OCI-LY3 (cell line): ENCODE measurements around the gene ZNF79.

Experiments
- H2AFZ ChIP-seq: fragments of 200-600, 300-600 bp; shearing (Covaris generic); 2 replicates; pipeline ENCODE4 v1.6.0; 2014; ENCODE audit warnings: antibody characterized with exemption, low read depth, low read length
- H3K27ac ChIP-seq: fragments of 200-600, 300-600 bp; sonication (generic); 2 replicates; pipeline ENCODE4 v1.5.1; 2014; ENCODE audit warnings: mild to moderate bottlenecking, low read length, moderate library complexity, mixed read lengths
- H3K27me3 ChIP-seq: fragments of 200-600, 300-600 bp; sonication (generic); 2 replicates; pipeline ENCODE4 v1.6.1; 2014; ENCODE audit warnings: low read depth, low read length, mixed read lengths
- H3K36me3 ChIP-seq: fragments of 200-600, 300-600 bp; sonication (generic); replicated peaks from 2 replicates; pipeline ENCODE3; 2014; ENCODE audit warnings: low read depth, low read length, mixed read lengths
- H3K4me1 ChIP-seq: fragments of 300-600, 200-600 bp; sonication (generic); 2 replicates; pipeline ENCODE4 v1.6.1; 2014; ENCODE audit warnings: low read length, mixed read lengths
- H3K4me2 ChIP-seq: fragments of 200-600, 300-600 bp; sonication (generic); 2 replicates; pipeline ENCODE4 v1.6.1; 2014; ENCODE audit warnings: low read length, mixed read lengths
- H3K4me3 ChIP-seq: fragments of 300-600, 200-600 bp; sonication (generic); 2 replicates; pipeline ENCODE4 v1.5.1; 2014; ENCODE audit warnings: antibody characterized with exemption, mild to moderate bottlenecking, low read length, moderate library complexity
- H3K79me2 ChIP-seq: fragments of 300-600, 200-600 bp; shearing (Covaris generic); 2 replicates; pipeline ENCODE4 v1.6.1; 2014; ENCODE audit warnings: mild to moderate bottlenecking, low read length, mixed read lengths
- H3K9ac ChIP-seq: fragments of 300-600, 200-600 bp; shearing (Covaris generic); 2 replicates; pipeline ENCODE4 v1.6.0; 2014; ENCODE audit warnings: mild to moderate bottlenecking, low read length, moderate library complexity
- H3K9me3 ChIP-seq: fragments of 200-600, 300-600 bp; shearing (Covaris generic); 2 replicates; pipeline ENCODE4 v1.6.1; 2014; ENCODE audit warnings: low read length, mixed read lengths; ENCODE audit not compliant: insufficient read depth
- H4K20me1 ChIP-seq: fragments of 200-600, 300-600 bp; sonication (generic); 2 replicates; pipeline ENCODE4 v1.6.1; 2016; ENCODE audit warnings: low read length, mixed read lengths; ENCODE audit not compliant: insufficient read depth
- EZH2phosphoT487 ChIP-seq: fragments of 200-600 bp; shearing (Covaris generic); IDR thresholded peaks from 2 replicates; pipeline ENCODE4 v1.6.1; 2018; ENCODE audit warnings: antibody characterized with exemption, mixed run types, low read depth
- TF ChIP-seq, protein P1 (sequence below): fragments of 200-600, 300-600 bp; sonication (generic); IDR thresholded peaks from 2 replicates; pipeline ENCODE4 v1.5.1; 2014; ENCODE audit warnings: antibody characterized with exemption, low read length, low read depth

ZNF79 gene

DNA sequence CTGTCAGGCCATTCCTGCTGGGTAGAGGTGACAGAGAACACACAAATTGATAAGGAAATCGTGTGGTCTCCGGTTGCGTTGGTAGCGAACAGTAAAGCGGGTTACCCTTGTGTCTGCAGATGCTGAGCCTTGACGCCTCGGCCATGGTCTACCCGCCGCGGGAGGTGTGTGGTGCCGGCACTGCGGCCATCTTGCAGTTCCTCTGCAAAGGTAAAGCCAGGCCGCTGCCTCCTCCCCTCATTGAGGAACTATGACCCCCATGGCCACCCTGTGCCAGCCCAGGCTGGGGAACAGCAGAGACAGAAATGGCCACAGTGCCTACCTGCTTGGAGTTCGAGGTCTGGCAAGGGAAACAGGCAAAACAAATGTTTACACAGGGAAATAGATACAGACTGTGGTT is 43.4 kb downstream of the ZNF79 start:
- H3K4me3 ChIP-seq = no peak overlapping the region
- H3K27me3 ChIP-seq = no peaks in the 10 kb centered on the region
- H3K4me2 ChIP-seq = no peak overlapping the region
- no peak overlapping the region for H2AFZ ChIP-seq
- H3K4me1 ChIP-seq = no peaks in the 10 kb centered on the region
- H3K36me3 ChIP-seq = peaks cover 3% of the 10 kb centered on the region
- H3K27ac ChIP-seq = no peak overlapping the region
- H3K79me2 ChIP-seq = no peaks in the 10 kb centered on the region
- no peaks in the 10 kb centered on the region for H4K20me1 ChIP-seq
- no peaks in the 10 kb centered on the region for H3K9me3 ChIP-seq
- TF ChIP-seq, protein P1, sequence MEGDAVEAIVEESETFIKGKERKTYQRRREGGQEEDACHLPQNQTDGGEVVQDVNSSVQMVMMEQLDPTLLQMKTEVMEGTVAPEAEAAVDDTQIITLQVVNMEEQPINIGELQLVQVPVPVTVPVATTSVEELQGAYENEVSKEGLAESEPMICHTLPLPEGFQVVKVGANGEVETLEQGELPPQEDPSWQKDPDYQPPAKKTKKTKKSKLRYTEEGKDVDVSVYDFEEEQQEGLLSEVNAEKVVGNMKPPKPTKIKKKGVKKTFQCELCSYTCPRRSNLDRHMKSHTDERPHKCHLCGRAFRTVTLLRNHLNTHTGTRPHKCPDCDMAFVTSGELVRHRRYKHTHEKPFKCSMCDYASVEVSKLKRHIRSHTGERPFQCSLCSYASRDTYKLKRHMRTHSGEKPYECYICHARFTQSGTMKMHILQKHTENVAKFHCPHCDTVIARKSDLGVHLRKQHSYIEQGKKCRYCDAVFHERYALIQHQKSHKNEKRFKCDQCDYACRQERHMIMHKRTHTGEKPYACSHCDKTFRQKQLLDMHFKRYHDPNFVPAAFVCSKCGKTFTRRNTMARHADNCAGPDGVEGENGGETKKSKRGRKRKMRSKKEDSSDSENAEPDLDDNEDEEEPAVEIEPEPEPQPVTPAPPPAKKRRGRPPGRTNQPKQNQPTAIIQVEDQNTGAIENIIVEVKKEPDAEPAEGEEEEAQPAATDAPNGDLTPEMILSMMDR = no peak
- no peak for TF ChIP-seq EZH2phosphoT487
- no peak overlapping the region for H3K9ac ChIP-seq

DNA sequence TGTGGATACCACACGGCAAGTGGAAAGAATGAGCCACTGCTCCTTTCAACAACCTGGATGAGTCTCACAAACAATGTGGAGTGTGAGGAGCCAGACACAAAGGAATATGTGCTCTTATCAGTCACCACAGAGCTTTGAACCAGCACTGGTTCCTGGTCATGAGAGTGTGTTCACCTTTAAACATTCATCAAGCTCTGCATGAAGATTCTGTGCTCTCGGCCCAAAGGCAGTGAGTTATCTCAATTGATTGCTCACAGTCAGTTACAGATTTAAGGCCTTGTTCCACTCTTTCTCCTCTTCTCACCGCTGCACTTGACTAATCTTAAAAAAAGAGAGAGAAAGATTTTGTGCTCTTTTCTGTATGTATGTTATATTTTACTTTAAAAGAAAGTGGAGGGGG is 46.5 kb downstream of the ZNF79 start:
- TF ChIP-seq, protein P1 = no peak
- no peak for TF ChIP-seq EZH2phosphoT487
- no peaks in the 10 kb centered on the region for H3K4me1 ChIP-seq
- H2AFZ ChIP-seq = no peak overlapping the region
- no peaks in the 10 kb centered on the region for H4K20me1 ChIP-seq
- no peaks in the 10 kb centered on the region for H3K79me2 ChIP-seq
- no peaks in the 10 kb centered on the region for H3K27me3 ChIP-seq
- H3K27ac ChIP-seq = no peak overlapping the region
- peaks cover 10% of the 10 kb centered on the region for H3K36me3 ChIP-seq
- H3K4me3 ChIP-seq = no peak overlapping the region
- H3K9me3 ChIP-seq = no peaks in the 10 kb centered on the region
- no peak overlapping the region for H3K9ac ChIP-seq
- H3K4me2 ChIP-seq = no peak overlapping the region

DNA sequence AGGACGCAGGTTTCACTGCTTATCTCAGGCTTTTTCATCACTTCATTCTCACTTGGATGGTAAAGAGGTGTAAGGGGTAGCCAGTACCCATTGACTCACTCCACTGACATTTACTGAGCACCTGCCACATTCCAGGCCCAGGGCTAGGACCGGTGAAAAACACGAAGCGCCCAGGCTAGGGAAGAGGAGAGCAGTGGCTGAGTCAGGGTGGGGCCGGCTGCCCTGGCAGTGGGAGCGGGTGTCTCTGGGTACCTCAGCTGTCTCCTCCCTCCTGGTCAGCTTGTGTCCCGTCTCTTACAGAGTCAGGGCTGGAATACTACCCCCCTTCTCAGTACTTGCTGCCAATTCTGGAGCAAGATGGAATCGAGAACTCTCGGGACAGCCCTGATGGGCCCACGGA is 49.3 kb downstream of the ZNF79 start:
- no peaks in the 10 kb centered on the region for H3K9me3 ChIP-seq
- no peak for TF ChIP-seq EZH2phosphoT487
- TF ChIP-seq, protein P1 = no peak
- no peak overlapping the region for H3K4me2 ChIP-seq
- no peaks in the 10 kb centered on the region for H3K79me2 ChIP-seq
- no peak overlapping the region for H2AFZ ChIP-seq
- H3K4me1 ChIP-seq = no peaks in the 10 kb centered on the region
- no peaks in the 10 kb centered on the region for H3K27me3 ChIP-seq
- no peak overlapping the region for H3K9ac ChIP-seq
- no peak overlapping the region for H3K4me3 ChIP-seq
- H4K20me1 ChIP-seq = no peaks in the 10 kb centered on the region
- H3K36me3 ChIP-seq = peaks cover 10% of the 10 kb centered on the region
- H3K27ac ChIP-seq = no peak overlapping the region

DNA sequence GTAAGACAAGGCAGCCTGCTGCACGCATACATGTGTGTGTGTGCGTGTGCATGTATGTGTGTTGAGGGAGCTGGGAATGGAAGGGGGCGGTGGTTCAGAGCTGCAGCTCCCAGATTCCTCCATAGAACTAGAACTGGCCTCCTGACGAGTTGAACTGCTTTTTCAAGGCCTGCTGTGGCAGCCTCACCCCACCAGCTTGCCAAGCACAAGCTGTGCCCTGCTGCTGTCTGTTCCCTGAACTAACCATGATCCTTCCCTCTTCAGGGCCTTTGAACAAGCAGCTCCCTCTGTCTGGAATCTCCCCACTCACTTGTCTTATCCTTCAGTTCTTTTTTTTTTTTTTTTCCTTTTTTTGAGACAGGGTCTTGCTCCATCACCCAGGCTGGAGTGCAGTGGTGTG is 49.8 kb downstream of the ZNF79 start:
- no peaks in the 10 kb centered on the region for H4K20me1 ChIP-seq
- H2AFZ ChIP-seq = no peak overlapping the region
- H3K4me3 ChIP-seq = no peak overlapping the region
- H3K79me2 ChIP-seq = no peaks in the 10 kb centered on the region
- peaks cover 10% of the 10 kb centered on the region for H3K36me3 ChIP-seq
- no peak overlapping the region for H3K9ac ChIP-seq
- H3K4me2 ChIP-seq = no peak overlapping the region
- H3K4me1 ChIP-seq = no peaks in the 10 kb centered on the region
- no peak overlapping the region for H3K27ac ChIP-seq
- TF ChIP-seq, protein P1 = no peak
- TF ChIP-seq EZH2phosphoT487 = no peak
- H3K9me3 ChIP-seq = no peaks in the 10 kb centered on the region
- no peaks in the 10 kb centered on the region for H3K27me3 ChIP-seq
